ENCODE measurements around the gene SNUPN. TPM values are rescaled to one million over a fixed set of nuclear protein-coding genes. Genes with fewer than 3 reads are reported as not detected.

The SNUPN gene
- total and polyA plus RNA-seq, 8 donors = 23.6 to 34.5 (median 26.0) TPM

DNA sequence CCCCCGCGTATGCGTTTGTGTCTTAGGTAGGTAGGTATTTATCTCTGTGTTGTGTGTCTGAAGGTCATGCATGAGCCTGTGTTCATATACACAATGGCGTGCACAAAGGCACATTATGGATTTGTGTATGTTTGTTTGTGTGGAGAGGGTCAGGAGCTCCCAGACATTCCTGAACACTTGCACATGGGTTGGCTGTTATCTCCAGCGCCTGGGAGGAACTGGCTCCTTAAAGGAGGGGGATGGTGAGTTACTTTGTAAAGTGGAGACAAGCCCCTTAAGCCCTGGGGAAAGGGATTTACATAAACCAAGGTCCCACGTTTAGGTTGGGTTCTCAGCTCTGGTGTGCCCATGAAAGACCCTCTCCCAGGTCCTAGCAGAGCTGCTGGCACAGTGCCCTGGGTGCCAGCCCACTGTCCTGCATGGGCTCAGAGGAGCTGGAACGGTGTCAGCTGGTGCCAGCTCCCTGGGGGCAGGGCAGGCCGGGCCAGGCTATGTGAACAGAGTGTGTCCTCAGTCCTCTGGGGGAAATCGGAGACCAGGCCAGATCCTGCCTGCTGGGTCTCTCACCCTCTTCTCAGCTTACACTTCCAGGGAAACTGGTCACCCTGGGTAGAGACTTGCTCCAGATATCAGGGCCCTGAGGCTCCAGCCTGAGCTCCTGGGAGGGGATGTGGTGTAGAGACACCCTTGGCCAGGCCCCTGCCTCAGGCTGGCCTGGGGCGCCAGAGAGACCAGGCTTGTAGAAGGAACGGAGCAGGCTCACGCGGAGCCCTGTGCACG, 47.3 kb upstream of the SNUPN start:
- no peak overlapping the region for H3K4me3 ChIP-seq
- peak overlapping the region; percentile 57 to 76 for H3K27ac ChIP-seq
- H3K27me3 ChIP-seq = no peaks in the 10 kb centered on the region
- no peak for TF ChIP-seq CTCF (IDR thresholded peaks at IDR 0.05)
- no peaks in the 10 kb centered on the region for H3K36me3 ChIP-seq
- intact Hi-C loops (cut with DNase I) = no loop called here
- H3K9me3 ChIP-seq = no peaks in the 10 kb centered on the region
- DNase-seq = peak in 2 of 4 donors; percentile 38 to 53
- ATAC-seq = peak; percentile 63
- H3K4me1 ChIP-seq = peaks cover 14 to 16% of the 10 kb centered on the region in 2 donors

- no peak overlapping the region for H3K4me3 ChIP-seq
- no peaks in the 10 kb centered on the region for H3K36me3 ChIP-seq
Measured at GRCh38 chr15:75671730-75672602, 46.4 kb upstream of the SNUPN start.

GRCh38 chr15:75669879-75670212, 44.3 kb upstream of the SNUPN start:
- Histone ChIP-seq H3K9me3 (no peaks in the 10 kb centered on the region), H3K27ac (no peak overlapping the region), H3K27me3 (no peaks in the 10 kb centered on the region), H3K4me1 (peaks cover 29 to 38% of the 10 kb centered on the region in 2 donors), H3K4me3 (no peak overlapping the region), H3K36me3 (no peaks in the 10 kb centered on the region)
- TF ChIP-seq CTCF (IDR thresholded peaks at IDR 0.05) = no peak
- ATAC-seq (no peak), DNase-seq (no peak)
- intact Hi-C loops (cut with DNase I) = no loop called here

More at GRCh38 chr15:75671730-75672602, 46.4 kb upstream of the SNUPN start:
- Histone ChIP-seq H3K27me3 (no peaks in the 10 kb centered on the region), H3K27ac (peak overlapping the region in 1 of 2 donors; percentile 76), H3K9me3 (no peaks in the 10 kb centered on the region), H3K4me1 (peaks cover 21 to 22% of the 10 kb centered on the region in 2 donors)
- TF ChIP-seq CTCF (IDR thresholded peaks at IDR 0.05) = no peak
- intact Hi-C loops (cut with DNase I) = no loop called here
- ATAC-seq = no peak
- no peak for DNase-seq

GRCh38 chr15:75669191-75669878, 43.8 kb upstream of the SNUPN start:
- H3K27ac ChIP-seq = peak overlapping the region; percentile 7 to 14
- ATAC-seq = peak; percentile 2
- DNase-seq = peak in 2 of 4 donors; percentile 31 to 54
- H3K4me3 ChIP-seq = no peak overlapping the region
- TF ChIP-seq CTCF (IDR thresholded peaks at IDR 0.05) = no peak
- H3K27me3 ChIP-seq = no peaks in the 10 kb centered on the region
- peaks cover 29 to 38% of the 10 kb centered on the region in 2 donors for H3K4me1 ChIP-seq
- H3K9me3 ChIP-seq = no peaks in the 10 kb centered on the region
- intact Hi-C loops (cut with DNase I) = no loop called here
- H3K36me3 ChIP-seq = no peaks in the 10 kb centered on the region
